Mammary epithelial cell (primary cell): ENCODE results near the gene GNAZ.

Source experiments
- EZH2 ChIP-seq: IDR thresholded peaks from 2 replicates; pipeline ENCODE4 v1.6.1; 2012; ENCODE audit warnings: low read length, inconsistent platforms, borderline replicate concordance
- TF ChIP-seq, protein P1 (sequence below), 2 donors: IDR thresholded peaks in 1 of 2; conservative IDR thresholded peaks in 1 of 2; 2 replicates each; pipeline ENCODE4 v1.5.1; 2011 to 2012; ENCODE audit warnings: inconsistent platforms in 2 of 2, low read length in 2 of 2, mild to moderate bottlenecking in 2 of 2, control low read depth in 1 of 2, low read depth in 1 of 2; ENCODE audit not compliant: insufficient read depth in 1 of 2; ENCODE audit errors: extremely low read depth in 1 of 2

DNA sequence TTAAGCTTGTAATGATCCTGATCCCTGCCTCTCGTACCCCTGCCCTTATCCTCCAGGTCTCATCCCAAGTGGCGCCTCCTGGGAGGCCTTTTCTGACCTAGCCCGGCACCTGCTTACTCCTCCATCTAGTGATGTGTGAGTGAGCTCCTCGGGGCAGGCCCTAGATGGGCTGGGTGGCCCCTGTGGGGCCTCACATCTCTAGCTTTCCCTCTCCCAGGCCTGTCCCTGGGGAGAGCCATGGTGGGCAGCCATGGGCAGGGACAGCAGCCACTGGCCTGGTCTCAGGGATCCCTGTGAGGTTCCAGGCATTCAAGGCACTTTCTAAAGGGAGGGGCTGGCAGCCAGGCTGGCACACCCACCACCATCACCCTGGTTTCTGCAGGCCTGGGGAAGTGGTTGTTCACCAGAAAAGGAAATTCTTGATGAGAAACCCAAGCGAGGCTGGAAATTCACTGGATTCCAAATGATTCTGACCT is 27.9 kb downstream of the GNAZ start:
- TF ChIP-seq, protein P1, sequence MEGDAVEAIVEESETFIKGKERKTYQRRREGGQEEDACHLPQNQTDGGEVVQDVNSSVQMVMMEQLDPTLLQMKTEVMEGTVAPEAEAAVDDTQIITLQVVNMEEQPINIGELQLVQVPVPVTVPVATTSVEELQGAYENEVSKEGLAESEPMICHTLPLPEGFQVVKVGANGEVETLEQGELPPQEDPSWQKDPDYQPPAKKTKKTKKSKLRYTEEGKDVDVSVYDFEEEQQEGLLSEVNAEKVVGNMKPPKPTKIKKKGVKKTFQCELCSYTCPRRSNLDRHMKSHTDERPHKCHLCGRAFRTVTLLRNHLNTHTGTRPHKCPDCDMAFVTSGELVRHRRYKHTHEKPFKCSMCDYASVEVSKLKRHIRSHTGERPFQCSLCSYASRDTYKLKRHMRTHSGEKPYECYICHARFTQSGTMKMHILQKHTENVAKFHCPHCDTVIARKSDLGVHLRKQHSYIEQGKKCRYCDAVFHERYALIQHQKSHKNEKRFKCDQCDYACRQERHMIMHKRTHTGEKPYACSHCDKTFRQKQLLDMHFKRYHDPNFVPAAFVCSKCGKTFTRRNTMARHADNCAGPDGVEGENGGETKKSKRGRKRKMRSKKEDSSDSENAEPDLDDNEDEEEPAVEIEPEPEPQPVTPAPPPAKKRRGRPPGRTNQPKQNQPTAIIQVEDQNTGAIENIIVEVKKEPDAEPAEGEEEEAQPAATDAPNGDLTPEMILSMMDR (conservative IDR thresholded peaks at IDR 0.05 in 1 of 2, IDR thresholded peaks at IDR 0.05 in 1 of 2; ENCODE audit: extremely low read depth in 1 of 2, insufficient read depth in 1 of 2, low read depth in 1 of 2, low read length in 2 of 2): no peak
- no peak for TF ChIP-seq EZH2
